Neural cell (in vitro differentiated cells): ENCODE data around the gene SPATA19.

Experiments used
- CTCF ChIP-seq: fragments of 450-650 bp; IDR thresholded peaks from 2 replicates; pipeline ENCODE4 v1.5.1; 2014; ENCODE audit warnings: antibody characterized with exemption, mild to moderate bottlenecking, moderate library complexity; ENCODE audit not compliant: poor library complexity, severe bottlenecking
- EP300 ChIP-seq: fragments of 450-650 bp; conservative IDR thresholded peaks from 2 replicates; pipeline ENCODE4 v1.6.1; 2014; ENCODE audit warnings: antibody characterized with exemption, mild to moderate bottlenecking, moderate library complexity; ENCODE audit not compliant: poor library complexity, severe bottlenecking
- EZH2 ChIP-seq: fragments of 200-600, 300-800 bp; shearing (Covaris generic), sonication (generic); IDR thresholded peaks from 2 replicates; pipeline ENCODE4 v1.6.1; 2014; ENCODE audit warnings: antibody characterized with exemption, low read length, borderline replicate concordance, mild to moderate bottlenecking; ENCODE audit not compliant: insufficient read depth, poor library complexity, severe bottlenecking
- SMC3 ChIP-seq: fragments of 450-650 bp; conservative IDR thresholded peaks from 2 replicates; pipeline ENCODE4 v1.6.1; 2014; ENCODE audit warnings: antibody characterized with exemption, mild to moderate bottlenecking, moderate library complexity; ENCODE audit not compliant: poor library complexity
- TAF1 ChIP-seq: IDR thresholded peaks from 2 replicates; pipeline ENCODE4 v1.6.1; 2012; ENCODE audit warnings: low read depth

GRCh38 chr11:133843454-133843987 is 1.8 kb downstream of the SPATA19 start:
- TF ChIP-seq SMC3 (no peak), CTCF (no peak), EP300 (no peak), EZH2 (no peak), TAF1 (no peak)
